Limb (tissue), 2 donors: ENCODE data around the gene MLYCD.
A peak's percentile ranks its signal among the peaks of the same experiment; 100 is the strongest.
"Not testable (repeated sequence)": the region's sequence is repeated elsewhere in the genome, so short reads cannot be mapped to it uniquely, and the experiment has no call there.

ENCODE experiments used
- DNase-seq, 2 donors: peaks; one replicate each; pipeline ENCODE4 v3.0.0-alpha.2; 2016; ENCODE audit errors: extremely low spot score in 2 of 2

The MLYCD gene

GRCh38 chr16:83939266-83939855, 40.4 kb downstream of the MLYCD start:
- no peak for DNase-seq

- no peak for DNase-seq
Measured at GRCh38 chr16:83940119-83940518, 41.2 kb downstream of the MLYCD start.

GRCh38 chr16:83940630-83941378, 41.9 kb downstream of the MLYCD start:
- DNase-seq: no peak

- DNase-seq: not testable (repeated sequence)
Measured at GRCh38 chr16:83941546-83941945, 42.6 kb downstream of the MLYCD start.

GRCh38 chr16:83942074-83942473, 43.2 kb downstream of the MLYCD start:
- no peak for DNase-seq

GRCh38 chr16:83942815-83943515, 44.0 kb downstream of the MLYCD start:
- no peak for DNase-seq

- no peak for DNase-seq
Measured at GRCh38 chr16:83943516-83944050, 44.7 kb downstream of the MLYCD start.

- no peak for DNase-seq
Measured at GRCh38 chr16:83945587-83945986, 46.7 kb downstream of the MLYCD start.

GRCh38 chr16:83946154-83946780, 47.4 kb downstream of the MLYCD start:
- DNase-seq: no peak

GRCh38 chr16:83946781-83947566, 48.1 kb downstream of the MLYCD start:
- DNase-seq: no peak

GRCh38 chr16:83947642-83948234, 48.8 kb downstream of the MLYCD start:
- DNase-seq: no peak

GRCh38 chr16:83948914-83949723, 50.2 kb downstream of the MLYCD start:
- DNase-seq: no peak

GRCh38 chr16:83949724-83950001, 50.7 kb downstream of the MLYCD start:
- no peak for DNase-seq

GRCh38 chr16:83950862-83951399, 52.0 kb downstream of the MLYCD start:
- not testable (repeated sequence) for DNase-seq

GRCh38 chr16:83951544-83951943, 52.6 kb downstream of the MLYCD start:
- DNase-seq: no peak

GRCh38 chr16:83952587-83952939, 53.6 kb downstream of the MLYCD start:
- no peak for DNase-seq

GRCh38 chr16:83952940-83953795, 54.3 kb downstream of the MLYCD start, which contains the start of gene OSGIN1:
Gene OSGIN1, plus strand, starts transcription at chr16:83953240. Its CDS starts 4,432 bp downstream, at chr16:83957672.
- DNase-seq: peak; percentile 75 to 77

GRCh38 chr16:83953796-83954576, 55.1 kb downstream of the MLYCD start:
- DNase-seq: no peak
